Activated T-helper 17 cell treated with anti-CD3 and anti-CD28 coated beads, Interleukin-2, amount 50 U/mL, for 72 hours (primary cell): ENCODE results near the gene FAM187B. TPM values are rescaled to one million over a fixed set of nuclear protein-coding genes. Genes with fewer than 3 reads are reported as not detected.

Experiments used
- ATAC-seq: fragments of 150-1000 bp; cut with Tn5 transposase; replicated peaks from 2 replicates; pipeline ENCODE4 v1.10.0; 2021; ENCODE audit warnings: mild to moderate bottlenecking, moderate library complexity
- H3K27ac Mint-ChIP-seq: one replicate; pipeline ENCODE4 v1.8.0; 2022; ENCODE audit warnings: mixed read lengths
- H3K27me3 Mint-ChIP-seq: one replicate; pipeline ENCODE4 v1.8.0; 2022; ENCODE audit warnings: mixed read lengths
- H3K36me3 Mint-ChIP-seq: one replicate; pipeline ENCODE4 v1.8.0; 2022; ENCODE audit warnings: low read depth, mild to moderate bottlenecking, mixed read lengths
- H3K4me1 Mint-ChIP-seq: one replicate; pipeline ENCODE4 v1.8.0; 2022; ENCODE audit warnings: mixed read lengths
- H3K4me3 Mint-ChIP-seq: one replicate; pipeline ENCODE4 v1.8.0; 2022; ENCODE audit warnings: mild to moderate bottlenecking, mixed read lengths
- H3K9me3 Mint-ChIP-seq: one replicate; pipeline ENCODE4 v1.8.0; 2022; ENCODE audit warnings: mixed read lengths
- total RNA-seq, 2 donors: library from RNA; stranded (reverse); gene quantifications; one replicate each; pipeline ENCODE4 v1.2.3, GENCODE V29; 2022

The FAM187B gene
- total RNA-seq = under 1 TPM in 1 of 2 donors, not detected in 1; 0.58 TPM

DNA sequence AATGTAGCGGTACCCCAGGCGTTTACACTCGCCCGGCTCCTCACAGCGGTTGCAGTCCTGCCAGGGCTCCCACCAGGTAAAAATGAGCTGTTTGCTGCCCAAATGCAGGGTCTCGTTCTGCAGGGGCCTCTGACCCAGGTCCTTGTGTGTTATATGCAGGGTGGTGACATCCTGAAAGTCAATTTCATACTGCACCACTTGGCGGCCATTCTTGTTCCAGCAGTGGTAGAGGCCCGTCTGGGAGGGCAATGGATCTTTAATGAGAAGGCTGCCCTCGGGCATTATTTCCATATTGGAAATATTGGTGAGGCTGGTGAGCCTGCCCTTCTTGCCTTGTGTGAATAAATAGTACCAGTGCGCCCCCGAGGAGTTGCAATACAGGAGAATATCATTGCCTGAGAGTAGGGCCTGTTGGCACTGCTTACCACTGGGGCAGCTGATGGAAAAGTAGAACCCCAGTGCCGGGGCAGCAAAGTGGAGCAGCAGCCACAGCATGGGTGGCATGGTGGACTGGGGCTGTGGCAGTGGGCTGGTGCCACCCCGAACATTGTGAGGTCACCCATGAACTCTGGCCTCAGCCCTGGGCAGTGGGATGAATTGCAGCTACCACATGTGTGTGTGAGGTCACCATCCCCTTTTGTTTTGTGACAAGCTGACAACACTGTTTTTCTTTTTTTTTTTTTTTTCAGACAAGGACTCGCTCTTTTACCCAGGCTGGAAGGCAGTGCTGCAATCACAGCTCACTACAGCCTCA, at the start of gene FAM187B:
TSS of gene FAM187B (minus strand) at position 563 of the 754 bp plus-strand sequence. CDS start at position 504, 59 bp downstream.
- Mint-ChIP-seq H3K36me3 (no peaks in the 10 kb centered on the region), H3K4me1 (peaks cover 4% of the 10 kb centered on the region), H3K27me3 (no peaks in the 10 kb centered on the region), H3K27ac (no peak within 1 kb of the TSS), H3K4me3 (no peak within 1 kb of the TSS), H3K9me3 (no peaks in the 10 kb centered on the region)
- no peak for ATAC-seq

DNA sequence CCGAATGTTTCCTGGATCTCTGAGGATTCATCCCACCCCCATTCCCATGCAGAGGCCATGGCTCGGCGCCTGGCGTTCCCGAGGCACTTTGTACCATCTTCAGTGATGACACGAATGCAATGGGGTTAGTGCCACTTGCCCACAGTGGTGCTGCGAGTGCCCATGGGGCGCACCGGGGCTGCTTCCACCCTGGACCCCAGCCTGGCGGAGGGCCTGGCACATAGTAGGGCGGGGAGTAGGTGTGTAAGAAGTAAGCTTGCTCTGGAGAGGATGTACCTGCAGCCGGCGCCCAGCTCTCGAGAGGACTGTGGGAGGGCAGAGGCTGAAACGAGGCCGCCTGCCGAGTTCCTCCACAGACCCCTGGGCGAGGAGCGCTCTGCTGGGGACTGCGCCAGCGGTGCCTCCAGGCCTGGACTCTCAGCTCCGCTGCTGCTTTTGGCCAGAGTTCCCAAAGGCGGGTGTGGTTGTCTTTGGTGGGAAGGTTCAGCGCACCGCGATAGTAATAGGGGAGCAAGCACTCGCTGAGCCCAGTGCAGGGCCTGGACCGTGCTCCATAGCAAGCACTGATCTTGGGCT, 48.3 kb upstream of the FAM187B start:
- Mint-ChIP-seq H3K9me3 (no peaks in the 10 kb centered on the region), H3K4me3 (no peak overlapping the region), H3K27me3 (no peaks in the 10 kb centered on the region), H3K27ac (no peak overlapping the region), H3K4me1 (peaks cover 4% of the 10 kb centered on the region), H3K36me3 (peaks cover 64% of the 10 kb centered on the region)
- no peak for ATAC-seq

DNA sequence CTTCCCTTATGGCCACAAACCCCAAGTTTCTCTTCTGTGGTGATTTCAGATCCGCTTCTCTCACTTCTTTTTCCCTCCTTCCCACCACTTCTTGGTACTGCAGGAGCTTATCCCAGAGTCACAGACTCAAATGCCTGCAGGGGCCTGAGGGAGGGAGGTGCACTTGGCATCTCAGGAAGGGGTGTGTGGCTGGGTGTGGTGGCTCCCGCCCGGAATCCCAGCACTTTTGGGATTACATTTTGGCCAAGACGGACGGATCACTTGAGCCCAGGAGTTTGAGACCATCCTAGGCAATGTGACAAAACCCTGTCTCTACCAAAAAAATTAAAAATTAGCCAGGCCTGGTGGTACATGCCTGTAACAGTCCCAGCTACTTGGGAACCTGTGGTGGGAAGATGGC, 45.8 kb upstream of the FAM187B start:
- no peak overlapping the region for H3K4me3 Mint-ChIP-seq
- no peaks in the 10 kb centered on the region for H3K9me3 Mint-ChIP-seq
- peak overlapping the region; percentile 82 for H3K27ac Mint-ChIP-seq
- ATAC-seq = no peak
- H3K27me3 Mint-ChIP-seq = no peaks in the 10 kb centered on the region
- H3K36me3 Mint-ChIP-seq = peaks cover 79% of the 10 kb centered on the region
- peaks cover 4% of the 10 kb centered on the region for H3K4me1 Mint-ChIP-seq

DNA sequence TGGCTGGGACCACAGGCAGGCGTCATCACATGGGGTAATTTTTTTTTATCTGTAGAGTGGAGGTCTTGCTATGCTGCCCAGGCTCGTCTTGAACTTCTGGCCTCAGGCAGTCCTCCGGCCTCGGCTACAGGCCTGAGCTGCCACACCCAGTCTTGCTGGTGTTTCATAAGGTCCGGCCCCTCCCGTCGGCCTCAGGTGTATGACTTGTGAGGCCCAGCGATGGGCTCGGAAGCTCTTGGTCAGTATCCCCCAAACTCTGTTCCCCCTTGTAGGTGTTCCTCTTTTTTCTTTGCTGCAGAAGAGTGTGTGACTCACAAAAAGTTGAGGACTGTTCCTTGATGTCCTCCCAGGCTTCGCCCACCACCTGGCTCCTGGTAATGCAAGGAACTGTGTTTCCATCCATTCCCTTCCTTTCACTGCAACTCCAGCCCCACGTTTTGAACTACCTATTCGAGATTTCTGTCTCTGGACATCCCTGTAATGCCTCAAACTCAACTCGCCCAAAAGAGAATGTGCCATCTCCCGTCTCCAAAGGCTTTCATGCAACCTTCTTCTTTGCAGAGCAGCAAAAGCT, 45.2 kb upstream of the FAM187B start:
- H3K27ac Mint-ChIP-seq = peak overlapping the region; percentile 82
- H3K4me1 Mint-ChIP-seq = peaks cover 4% of the 10 kb centered on the region
- no peak overlapping the region for H3K4me3 Mint-ChIP-seq
- no peak for ATAC-seq
- peaks cover 77% of the 10 kb centered on the region for H3K36me3 Mint-ChIP-seq
- no peaks in the 10 kb centered on the region for H3K9me3 Mint-ChIP-seq
- H3K27me3 Mint-ChIP-seq = no peaks in the 10 kb centered on the region

DNA sequence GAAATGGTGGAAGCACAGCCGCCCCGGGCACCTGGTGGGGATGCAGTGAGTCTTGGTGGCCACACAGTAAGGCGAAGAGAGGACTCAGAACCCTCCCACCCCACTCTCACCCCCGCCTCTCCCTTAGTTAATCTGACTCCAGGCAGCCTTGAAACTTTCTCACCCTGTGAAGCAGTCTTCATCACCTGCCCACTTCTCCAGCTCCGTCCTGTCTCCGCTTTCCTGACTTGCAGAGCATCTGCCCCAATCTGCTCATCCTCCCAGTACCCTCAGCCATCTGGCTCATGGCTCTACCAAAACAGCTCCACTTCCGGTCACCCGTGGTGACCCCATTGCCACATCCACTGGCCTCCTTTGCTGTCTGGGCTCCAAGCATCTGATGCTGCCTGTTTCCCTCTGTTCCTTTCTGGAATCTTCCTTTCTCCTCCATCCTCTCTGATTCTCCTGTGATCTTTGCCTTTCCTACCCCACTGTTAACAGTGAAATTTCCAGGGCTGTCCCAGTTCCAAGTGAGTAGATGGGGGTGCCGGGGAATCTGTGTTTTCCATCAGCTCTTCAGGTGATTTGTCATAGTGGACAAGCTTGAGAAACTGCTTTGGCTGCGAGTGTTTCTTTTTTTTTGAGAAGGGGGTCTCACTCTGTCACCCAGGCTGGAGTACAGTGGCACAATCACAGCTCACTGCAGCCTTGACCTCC, 44.6 kb upstream of the FAM187B start:
- ATAC-seq = no peak
- H3K36me3 Mint-ChIP-seq = peaks cover 77% of the 10 kb centered on the region

DNA sequence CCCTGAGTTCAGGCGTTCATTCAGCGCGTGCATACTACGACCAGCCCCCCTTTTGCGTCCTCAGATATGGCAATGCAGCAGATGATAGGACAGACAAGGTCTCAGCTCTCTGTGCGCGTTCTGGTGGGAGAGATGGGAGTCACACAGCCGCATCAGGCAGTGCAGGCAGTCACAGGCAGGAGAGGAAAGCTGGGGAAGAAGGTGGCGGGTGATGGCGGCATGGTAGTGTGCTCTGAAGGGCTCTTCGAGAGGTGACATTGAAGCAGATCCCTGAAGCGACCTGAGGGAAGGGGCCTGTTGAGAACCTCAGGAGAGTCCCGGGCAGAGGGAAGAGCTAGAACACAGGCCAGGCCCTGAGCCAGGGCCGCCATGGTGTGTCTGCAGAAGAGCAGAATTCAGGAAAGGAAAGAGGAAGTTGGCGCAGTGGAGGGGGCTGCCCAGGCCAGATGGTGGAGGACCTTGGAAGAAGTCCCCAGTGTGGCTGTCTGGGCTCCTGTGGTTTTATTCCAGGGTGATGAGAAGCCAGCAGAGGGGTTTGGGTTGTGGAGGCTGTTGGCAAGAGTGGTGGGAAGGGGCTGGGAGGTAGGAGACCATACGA, 43.7 kb upstream of the FAM187B start:
- Mint-ChIP-seq H3K4me3 (no peak overlapping the region), H3K27me3 (no peaks in the 10 kb centered on the region), H3K36me3 (peaks cover 82% of the 10 kb centered on the region), H3K4me1 (peaks cover 4% of the 10 kb centered on the region), H3K9me3 (no peaks in the 10 kb centered on the region), H3K27ac (peak overlapping the region; percentile 66)
- ATAC-seq = no peak

More for the DNA sequence above, 44.6 kb upstream of the FAM187B start:
- Mint-ChIP-seq H3K27ac (peak overlapping the region; percentile 82), H3K4me3 (no peak overlapping the region), H3K27me3 (no peaks in the 10 kb centered on the region), H3K9me3 (no peaks in the 10 kb centered on the region), H3K4me1 (peaks cover 4% of the 10 kb centered on the region)

DNA sequence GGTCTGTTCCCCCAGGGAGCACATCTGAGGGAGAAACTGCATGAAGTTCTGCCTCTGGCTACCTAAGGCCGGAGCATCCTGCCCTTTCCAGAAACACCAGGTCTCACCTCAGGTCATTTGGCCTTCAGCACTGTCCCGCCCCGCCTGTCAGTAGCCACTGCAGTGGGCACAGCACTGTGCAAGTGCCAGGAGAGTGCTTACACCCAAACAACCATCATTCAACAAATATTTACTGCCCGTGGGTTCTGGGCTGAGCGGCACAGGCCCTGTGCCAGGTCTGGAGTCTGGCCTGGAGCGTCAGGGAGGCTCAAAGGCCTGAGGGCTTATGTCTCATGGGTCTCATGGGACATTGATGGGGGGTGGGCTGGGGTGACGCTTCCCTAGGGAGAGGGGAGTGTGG, 43.0 kb upstream of the FAM187B start:
- no peak for ATAC-seq
- Mint-ChIP-seq H3K36me3 (peaks cover 78% of the 10 kb centered on the region), H3K4me3 (no peak overlapping the region), H3K4me1 (peaks cover 4% of the 10 kb centered on the region), H3K27ac (peak overlapping the region; percentile 66), H3K27me3 (no peaks in the 10 kb centered on the region), H3K9me3 (no peaks in the 10 kb centered on the region)

DNA sequence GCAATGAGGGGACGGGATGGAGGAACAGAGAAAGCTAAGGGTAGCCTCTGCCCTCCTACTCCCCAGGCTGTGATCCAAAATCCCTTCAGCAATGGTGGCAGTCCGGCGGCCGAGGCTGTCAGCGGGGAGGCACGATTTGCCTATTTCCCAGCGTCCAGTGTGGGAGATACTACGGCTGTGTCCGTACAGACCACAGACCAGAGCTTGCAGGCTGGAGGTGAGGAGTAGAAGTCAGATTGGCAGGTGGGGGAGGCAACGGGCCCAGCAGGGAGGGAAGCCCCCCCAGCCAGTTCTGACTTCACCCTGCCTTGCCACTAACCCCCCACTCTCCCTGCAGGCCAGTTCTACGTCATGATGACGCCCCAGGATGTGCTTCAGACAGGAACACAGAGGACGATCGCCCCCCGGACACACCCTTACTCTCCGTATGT, 41.9 kb upstream of the FAM187B start:
- peak overlapping the region; percentile 50 for H3K4me3 Mint-ChIP-seq

DNA sequence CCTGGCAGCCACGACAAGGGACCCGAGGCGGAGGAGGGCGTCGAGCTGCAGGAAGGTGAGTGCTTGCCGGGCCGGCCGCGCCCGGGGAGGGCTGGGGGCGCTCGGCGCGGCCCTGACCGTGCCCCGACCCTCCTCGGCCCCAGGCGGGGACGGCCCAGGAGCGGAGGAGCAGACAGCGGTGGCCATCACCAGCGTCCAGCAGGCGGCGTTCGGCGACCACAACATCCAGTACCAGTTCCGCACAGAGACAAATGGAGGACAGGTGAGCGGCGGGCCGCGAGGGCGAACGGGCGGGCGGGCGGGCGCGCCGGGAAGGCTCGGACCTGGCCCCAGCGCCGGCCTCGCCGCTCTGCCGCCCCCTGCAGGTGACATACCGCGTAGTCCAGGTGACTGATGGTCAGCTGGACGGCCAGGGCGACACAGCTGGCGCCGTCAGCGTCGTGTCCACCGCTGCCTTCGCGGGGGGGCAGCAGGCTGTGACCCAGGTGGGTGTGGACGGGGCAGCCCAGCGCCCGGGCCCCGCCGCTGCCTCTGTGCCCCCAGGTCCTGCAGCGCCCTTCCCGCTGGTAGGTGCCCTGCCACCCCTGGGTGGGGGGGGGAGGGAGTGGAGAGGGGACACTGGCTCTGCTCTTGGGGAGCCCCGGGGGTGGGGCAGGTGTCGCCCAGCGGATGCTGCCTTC, 41.0 kb upstream of the FAM187B start:
- no peaks in the 10 kb centered on the region for H3K9me3 Mint-ChIP-seq
- H3K27ac Mint-ChIP-seq = no peak overlapping the region
- H3K27me3 Mint-ChIP-seq = no peaks in the 10 kb centered on the region
- H3K36me3 Mint-ChIP-seq = peaks cover 73% of the 10 kb centered on the region
- H3K4me1 Mint-ChIP-seq = peaks cover 4% of the 10 kb centered on the region
- peak; percentile 73 for ATAC-seq
- H3K4me3 Mint-ChIP-seq = peak overlapping the region; percentile 50

More for the DNA sequence above, 41.9 kb upstream of the FAM187B start:
- H3K27ac Mint-ChIP-seq = no peak overlapping the region
- peaks cover 4% of the 10 kb centered on the region for H3K4me1 Mint-ChIP-seq
- ATAC-seq = no peak
- H3K36me3 Mint-ChIP-seq = peaks cover 78% of the 10 kb centered on the region
- no peaks in the 10 kb centered on the region for H3K9me3 Mint-ChIP-seq
- H3K27me3 Mint-ChIP-seq = no peaks in the 10 kb centered on the region

DNA sequence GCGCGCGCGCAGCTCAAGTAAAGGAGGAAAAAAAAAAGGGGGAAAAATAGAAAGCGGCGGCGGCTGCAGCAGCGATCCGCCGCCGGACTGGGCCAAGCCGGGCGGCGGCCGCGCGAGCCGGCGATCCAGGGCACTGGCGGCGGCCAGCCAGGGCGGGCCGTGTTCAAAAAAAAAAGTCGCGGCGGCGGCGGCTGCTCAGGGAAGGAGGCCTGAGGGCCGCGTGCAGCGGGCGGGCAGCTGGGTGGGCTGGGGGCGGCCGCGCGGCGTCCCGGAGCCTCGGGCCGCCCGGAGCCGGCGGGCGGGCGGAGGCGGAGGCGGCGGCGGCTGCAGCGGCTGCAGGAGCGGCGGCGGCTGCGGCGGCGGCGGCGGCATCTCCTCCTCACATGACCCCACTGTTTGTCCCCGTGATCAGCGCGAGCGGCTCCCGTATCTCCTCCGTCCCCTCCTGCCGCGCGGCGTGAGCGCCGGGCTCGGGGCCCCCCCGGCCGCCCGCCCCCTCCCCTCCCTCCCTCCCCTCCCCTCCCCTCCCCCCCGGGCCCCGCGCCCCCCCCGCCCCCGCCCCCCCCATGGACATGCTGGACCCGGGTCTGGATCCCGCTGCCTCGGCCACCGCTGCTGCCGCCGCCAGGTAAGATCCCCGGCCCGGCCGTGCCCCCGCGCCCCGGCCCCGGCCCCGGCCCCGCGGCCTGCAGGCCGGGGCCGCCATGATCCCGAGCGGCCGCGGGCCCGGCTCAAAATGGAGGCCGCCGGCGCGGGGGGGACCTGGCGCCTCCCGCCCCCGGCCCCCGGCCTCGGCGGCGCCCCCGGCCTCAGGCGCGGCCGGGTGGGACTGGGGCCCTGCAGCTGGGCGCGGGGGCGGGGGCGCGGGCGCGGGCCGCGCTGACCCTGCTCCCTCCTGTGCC, 40.2 kb upstream of the FAM187B start, which contains the start of gene USF2:
TSS of gene USF2 (plus strand) at position 427 of the 902 bp plus-strand sequence. CDS start at position 567, 140 bp downstream.
- Mint-ChIP-seq H3K4me1 (peaks cover 4% of the 10 kb centered on the region), H3K27ac (peak within 1 kb of the TSS; percentile 93), H3K4me3 (peak within 1 kb of the TSS; percentile 88), H3K27me3 (no peaks in the 10 kb centered on the region), H3K9me3 (no peaks in the 10 kb centered on the region), H3K36me3 (peaks cover 72% of the 10 kb centered on the region)
- ATAC-seq = peak; percentile 39

DNA sequence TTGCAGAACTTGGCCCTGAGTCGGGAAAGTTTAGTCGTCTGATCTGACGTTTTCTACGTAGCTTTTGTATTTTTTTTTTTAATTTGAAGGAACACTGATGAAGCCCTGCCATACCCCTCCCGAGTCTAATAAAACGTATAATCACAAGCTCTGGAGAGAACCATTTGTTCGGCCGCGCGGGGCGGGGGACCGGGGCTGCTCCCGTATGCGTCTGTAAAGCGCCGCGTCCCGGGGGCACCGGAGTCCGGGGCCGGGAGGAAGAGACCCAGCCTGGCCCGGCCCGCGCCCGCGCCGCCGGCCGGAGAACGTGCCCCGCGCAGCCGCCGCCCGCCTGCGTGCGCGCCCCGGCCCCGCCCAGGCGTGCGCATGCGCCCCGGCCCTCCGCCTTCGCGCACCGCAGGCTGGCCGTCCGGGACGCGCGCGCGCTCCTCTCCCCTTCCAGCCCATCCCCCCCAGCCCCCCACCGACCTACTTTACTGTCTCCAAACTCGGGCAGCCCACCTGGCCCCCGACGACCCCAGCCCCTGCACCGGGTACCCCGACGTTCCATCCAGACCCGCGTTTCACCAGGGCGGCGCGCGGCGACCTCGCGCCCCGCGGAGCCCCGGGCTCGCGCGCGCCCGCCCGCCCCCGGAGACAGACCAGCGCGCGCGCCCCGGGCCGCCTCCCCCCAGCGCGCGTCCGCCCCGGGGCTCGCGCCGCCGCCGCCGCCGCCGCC, 39.4 kb upstream of the FAM187B start:
- H3K4me1 Mint-ChIP-seq = peaks cover under 1% of the 10 kb centered on the region
- no peaks in the 10 kb centered on the region for H3K9me3 Mint-ChIP-seq
- no peaks in the 10 kb centered on the region for H3K27me3 Mint-ChIP-seq
- H3K4me3 Mint-ChIP-seq = peak overlapping the region; percentile 88
- ATAC-seq = peak; percentile 62
- peak overlapping the region; percentile 93 for H3K27ac Mint-ChIP-seq
- H3K36me3 Mint-ChIP-seq = peaks cover 70% of the 10 kb centered on the region

DNA sequence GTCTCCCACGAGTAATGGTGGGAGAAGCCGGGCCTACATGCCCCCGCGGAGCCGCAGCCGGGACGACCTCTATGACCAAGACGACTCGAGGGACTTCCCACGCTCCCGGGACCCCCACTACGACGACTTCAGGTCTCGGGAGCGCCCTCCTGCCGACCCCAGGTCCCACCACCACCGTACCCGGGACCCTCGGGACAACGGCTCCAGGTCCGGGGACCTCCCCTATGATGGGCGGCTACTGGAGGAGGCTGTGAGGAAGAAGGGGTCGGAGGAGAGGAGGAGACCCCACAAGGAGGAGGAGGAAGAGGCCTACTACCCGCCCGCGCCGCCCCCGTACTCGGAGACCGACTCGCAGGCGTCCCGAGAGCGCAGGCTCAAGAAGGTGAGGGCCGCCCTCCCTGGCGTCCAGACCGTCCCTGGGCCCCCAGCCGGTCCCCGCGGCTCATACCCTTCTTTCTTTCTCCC, 38.8 kb upstream of the FAM187B start:
- peak; percentile 10 for ATAC-seq
- H3K27ac Mint-ChIP-seq = peak overlapping the region; percentile 93

More for the DNA sequence above, 38.8 kb upstream of the FAM187B start:
- peak overlapping the region; percentile 88 for H3K4me3 Mint-ChIP-seq
- no peaks in the 10 kb centered on the region for H3K27me3 Mint-ChIP-seq
- H3K9me3 Mint-ChIP-seq = no peaks in the 10 kb centered on the region
- H3K36me3 Mint-ChIP-seq = peaks cover 64% of the 10 kb centered on the region
- no peaks in the 10 kb centered on the region for H3K4me1 Mint-ChIP-seq
